Measurements from ENCODE around the gene PKNOX2.

PKNOX2 gene

GRCh38 chr11:125304136-125304535, 139.6 kb downstream of the PKNOX2 start:
- H3K9ac ChIP-seq (ENCODE audit: low read length), result no peak overlapping the region
- no peaks in the 10 kb centered on the region for H3K9me2 ChIP-seq (replicated peaks; ENCODE audit: insufficient read depth, low read length)
- no peaks in the 10 kb centered on the region for H3K36me3 ChIP-seq (replicated peaks; ENCODE audit: insufficient read depth, low read length)
- H2AFZ ChIP-seq (ENCODE audit: low read length), result no peak overlapping the region
- H4K20me1 ChIP-seq (ENCODE audit: insufficient read depth, low read length), result no peaks in the 10 kb centered on the region
- H3F3A ChIP-seq (ENCODE audit: insufficient read depth, low read length), result peaks cover 16% of the 10 kb centered on the region
- peaks cover 23% of the 10 kb centered on the region for H3K4me1 ChIP-seq (ENCODE audit: low read length)
- H3K4me3 ChIP-seq (ENCODE audit: low read length), result no peak overlapping the region
- no peaks in the 10 kb centered on the region for H3K27me3 ChIP-seq (replicated peaks; ENCODE audit: insufficient read depth, low read length)
- no peaks in the 10 kb centered on the region for H3K9me3 ChIP-seq (replicated peaks; ENCODE audit: insufficient read depth, low read length)
- H3K79me2 ChIP-seq (ENCODE audit: low read length), result no peaks in the 10 kb centered on the region
- no peak overlapping the region for H3K4me2 ChIP-seq (ENCODE audit: low read depth, low read length)
- no peak for DNase-seq
- no peak overlapping the region for H3K27ac ChIP-seq (ENCODE audit: low read length)
- no peak for TF ChIP-seq EZH2phosphoT487 (IDR thresholded peaks at IDR 0.05; ENCODE audit: low read length)
- no peak for TF ChIP-seq EZH2 (optimal IDR thresholded peaks at IDR 0.05; ENCODE audit: low read depth, low read length)
- TF ChIP-seq CTCF (IDR thresholded peaks at IDR 0.05; ENCODE audit: low read length), result no peak

GRCh38 chr11:125304876-125305275, 140.3 kb downstream of the PKNOX2 start:
- no peak overlapping the region for H2AFZ ChIP-seq (ENCODE audit: low read length)
- no peaks in the 10 kb centered on the region for H4K20me1 ChIP-seq (ENCODE audit: insufficient read depth, low read length)

GRCh38 chr11:125305345-125305744, 140.8 kb downstream of the PKNOX2 start:
- H2AFZ ChIP-seq (ENCODE audit: low read length), result no peak overlapping the region
- H3K9me3 ChIP-seq (replicated peaks; ENCODE audit: insufficient read depth, low read length), result no peaks in the 10 kb centered on the region
- H3K27me3 ChIP-seq (replicated peaks; ENCODE audit: insufficient read depth, low read length), result no peaks in the 10 kb centered on the region
- H3K9me2 ChIP-seq (replicated peaks; ENCODE audit: insufficient read depth, low read length), result no peaks in the 10 kb centered on the region
- no peaks in the 10 kb centered on the region for H3K79me2 ChIP-seq (ENCODE audit: low read length)
- H3F3A ChIP-seq (ENCODE audit: insufficient read depth, low read length), result peaks cover 13% of the 10 kb centered on the region
- H3K4me1 ChIP-seq (ENCODE audit: low read length), result peaks cover 16% of the 10 kb centered on the region
- H3K27ac ChIP-seq (ENCODE audit: low read length), result no peak overlapping the region
- H4K20me1 ChIP-seq (ENCODE audit: insufficient read depth, low read length), result no peaks in the 10 kb centered on the region
- H3K4me3 ChIP-seq (ENCODE audit: low read length), result no peak overlapping the region
- H3K9ac ChIP-seq (ENCODE audit: low read length), result no peak overlapping the region
- H3K36me3 ChIP-seq (replicated peaks; ENCODE audit: insufficient read depth, low read length), result no peaks in the 10 kb centered on the region
- TF ChIP-seq EZH2 (optimal IDR thresholded peaks at IDR 0.05; ENCODE audit: low read depth, low read length) (no peak), CTCF (IDR thresholded peaks at IDR 0.05; ENCODE audit: low read length) (no peak), EZH2phosphoT487 (IDR thresholded peaks at IDR 0.05; ENCODE audit: low read length) (no peak)
- no peak for DNase-seq
- no peak overlapping the region for H3K4me2 ChIP-seq (ENCODE audit: low read depth, low read length)

More at GRCh38 chr11:125304876-125305275, 140.3 kb downstream of the PKNOX2 start:
- H3K4me2 ChIP-seq (ENCODE audit: low read depth, low read length), result no peak overlapping the region
- TF ChIP-seq EZH2 (optimal IDR thresholded peaks at IDR 0.05; ENCODE audit: low read depth, low read length), result no peak
- TF ChIP-seq EZH2phosphoT487 (IDR thresholded peaks at IDR 0.05; ENCODE audit: low read length), result no peak
- no peak for TF ChIP-seq CTCF (IDR thresholded peaks at IDR 0.05; ENCODE audit: low read length)
- no peaks in the 10 kb centered on the region for H3K27me3 ChIP-seq (replicated peaks; ENCODE audit: insufficient read depth, low read length)
- peaks cover 20% of the 10 kb centered on the region for H3K4me1 ChIP-seq (ENCODE audit: low read length)
- H3F3A ChIP-seq (ENCODE audit: insufficient read depth, low read length), result peaks cover 16% of the 10 kb centered on the region
- H3K9me2 ChIP-seq (replicated peaks; ENCODE audit: insufficient read depth, low read length), result no peaks in the 10 kb centered on the region
- H3K79me2 ChIP-seq (ENCODE audit: low read length), result no peaks in the 10 kb centered on the region
- H3K9ac ChIP-seq (ENCODE audit: low read length), result no peak overlapping the region
- H3K36me3 ChIP-seq (replicated peaks; ENCODE audit: insufficient read depth, low read length), result no peaks in the 10 kb centered on the region
- no peaks in the 10 kb centered on the region for H3K9me3 ChIP-seq (replicated peaks; ENCODE audit: insufficient read depth, low read length)
- DNase-seq, result no peak
- no peak overlapping the region for H3K4me3 ChIP-seq (ENCODE audit: low read length)
- H3K27ac ChIP-seq (ENCODE audit: low read length), result no peak overlapping the region
